HCT116 (cell line): ENCODE measurements around the gene SCTR. TPM values are rescaled to one million over a fixed set of nuclear protein-coding genes. Genes with fewer than 3 reads are reported as not detected.

Source experiments
- ATAC-seq: fragments of 200-7000 bp; cut with Tn5 transposase; 2 replicates; pipeline ENCODE4 v1.9.1; 2020; ENCODE audit warnings: mild to moderate bottlenecking, moderate library complexity
- BruUV-seq: library from RNA; stranded (reverse); fragments of 400-500 nt; replicated peaks from 2 replicates; lab custom pipeline; 2021; lab: Mats Ljungman, UMichigan
- CTCF ChIA-PET: fragments of 300-600 bp; sonication (Branson Sonifier 250); formaldehyde crosslinking; loops from one replicate; lab custom pipeline; 2021; ENCODE audit warnings: antibody characterized with exemption; lab: Charles Lee
- POLR2A ChIA-PET: fragments of 300-600, 350-600 bp; sonication (Branson Sonifier 250); formaldehyde crosslinking; loops from one replicate; lab custom pipeline; 2021; ENCODE audit warnings: antibody characterized with exemption; lab: Charles Lee
- RAD21 ChIA-PET, 2 experiments: fragments of 300-600 bp; sonication (Branson Sonifier 250); formaldehyde crosslinking; loops; one replicate each; lab custom pipeline; 2023; ENCODE audit warnings: low total read pairs in 2 of 2; ENCODE audit not compliant: uncharacterized antibody in 2 of 2, unreplicated experiment in 2 of 2, low non-redundant PET in 1 of 2; lab: Charles Lee
- DNase-seq: peaks from one replicate; pipeline ENCODE4 v3.0.0-alpha.2; 2010; ENCODE audit warnings: low read depth, low spot score
- H2AFZ ChIP-seq: fragments of 200-600 bp; shearing (Covaris generic), sonication (generic); 2 replicates; pipeline ENCODE4 v1.6.1; 2017; ENCODE audit warnings: low read depth, mixed run types, mixed read lengths, antibody characterized with exemption, low read length; ENCODE audit not compliant: poor library complexity, severe bottlenecking
- H3K27ac ChIP-seq: 2 replicates; pipeline ENCODE4 v1.5.1; 2012; ENCODE audit warnings: low read depth, low read length
- H3K27me3 ChIP-seq: fragments of 200-600 bp; sonication (generic); 2 replicates; pipeline ENCODE4 v1.6.1; 2016; ENCODE audit warnings: mixed run types, low read length, mixed read lengths; ENCODE audit not compliant: insufficient read depth
- H3K36me3 ChIP-seq, 2 experiments: fragments of 200-500 bp in 1 of 2; fragments of 200-600 bp in 1 of 2; sonication (Bioruptor generic) in 1 of 2; sonication (generic) in 1 of 2; 2 replicates each; pipeline versions ENCODE4 v1.5.1 to v1.6.1; 2014 to 2016; ENCODE audit warnings: low read length in 2 of 2, inconsistent platforms in 1 of 2, mixed read lengths in 1 of 2, mixed run types in 1 of 2; ENCODE audit not compliant: insufficient read depth in 2 of 2, control insufficient read depth in 1 of 2
- H3K4me1 ChIP-seq, 2 experiments: fragments of 200-600 bp in 1 of 2; sonication (generic) in 1 of 2; 2 replicates each; pipeline versions ENCODE4 v1.5.1 to v1.6.1; 2012 to 2017; ENCODE audit warnings: low read length in 2 of 2, inconsistent platforms in 1 of 2, mild to moderate bottlenecking in 1 of 2, mixed read lengths in 1 of 2, mixed run types in 1 of 2, moderate library complexity in 1 of 2; ENCODE audit not compliant: insufficient read depth in 2 of 2, control insufficient read depth in 1 of 2
- H3K4me2 ChIP-seq: fragments of 200-600 bp; sonication (generic); 2 replicates; pipeline ENCODE4 v1.6.1; 2017; ENCODE audit warnings: mixed run types, low read length, mixed read lengths
- H3K4me3 ChIP-seq, 2 experiments: fragments of 200-600 bp in 1 of 2; sonication (generic) in 1 of 2; replicated peaks in 1 of 2; 2 replicates each; pipeline ENCODE4 v1.5.1; 2011 to 2016; ENCODE audit warnings: low read length in 2 of 2, control low read depth in 1 of 2, low read depth in 1 of 2, mild to moderate bottlenecking in 1 of 2, mixed read lengths in 1 of 2, mixed run types in 1 of 2
- H3K79me2 ChIP-seq: fragments of 200-600 bp; sonication (generic); 2 replicates; pipeline ENCODE4 v1.6.1; 2017; ENCODE audit warnings: mild to moderate bottlenecking, mixed run types, low read length, moderate library complexity, mixed read lengths; ENCODE audit not compliant: insufficient read depth
- H3K9ac ChIP-seq: fragments of 200-600 bp; sonication (generic); 2 replicates; pipeline ENCODE4 v1.6.1; 2016; ENCODE audit warnings: low read length, mixed read lengths
- H3K9me2 ChIP-seq: fragments of 200-600 bp; sonication (generic), shearing (Covaris generic); 2 replicates; pipeline ENCODE4 v1.6.1; 2017; ENCODE audit warnings: mixed run types, mild to moderate bottlenecking, moderate library complexity; ENCODE audit not compliant: insufficient read depth
- H3K9me3 ChIP-seq, 2 experiments: fragments of 200-500 bp in 1 of 2; fragments of 200-600 bp in 1 of 2; sonication (Bioruptor generic) in 1 of 2; sonication (generic) in 1 of 2; 2 replicates each; pipeline ENCODE4 v1.6.1; 2014 to 2017; ENCODE audit warnings: low read length in 2 of 2, mixed read lengths in 2 of 2, inconsistent platforms in 1 of 2, low read depth in 1 of 2, mild to moderate bottlenecking in 1 of 2, mixed run types in 1 of 2, moderate library complexity in 1 of 2; ENCODE audit not compliant: control insufficient read depth in 1 of 2, insufficient read depth in 1 of 2
- H4K20me1 ChIP-seq: fragments of 200-600 bp; sonication (generic), shearing (Covaris generic); 2 replicates; pipeline ENCODE4 v1.6.1; 2017; ENCODE audit warnings: mixed run types, mild to moderate bottlenecking, moderate library complexity; ENCODE audit not compliant: insufficient read depth
- CBX3 ChIP-seq: IDR thresholded peaks from 2 replicates; pipeline ENCODE4 v1.6.1; 2012; ENCODE audit warnings: low read depth
- EGR1 ChIP-seq: IDR thresholded peaks from 2 replicates; pipeline ENCODE4 v1.6.1; 2012; ENCODE audit warnings: low read depth
- ELF1 ChIP-seq: IDR thresholded peaks from 2 replicates; pipeline ENCODE4 v1.6.1; 2012; ENCODE audit warnings: low read depth, borderline replicate concordance
- EZH2phosphoT487 ChIP-seq: fragments of 200-600 bp; IDR thresholded peaks from 2 replicates; pipeline ENCODE4 v1.6.1; 2018; ENCODE audit warnings: antibody characterized with exemption, borderline replicate concordance
- FOSL1 ChIP-seq: IDR thresholded peaks from 2 replicates; pipeline ENCODE4 v1.6.1; 2012; ENCODE audit warnings: low read depth
- JUND ChIP-seq: IDR thresholded peaks from 2 replicates; pipeline ENCODE4 v1.6.1; 2012
- POLR2A ChIP-seq: IDR thresholded peaks from 2 replicates; pipeline ENCODE4 v1.7.0; 2011; ENCODE audit warnings: borderline replicate concordance; ENCODE audit not compliant: insufficient read depth, insufficient read length; ENCODE audit errors: extremely low read depth
- POLR2AphosphoS5 ChIP-seq: IDR thresholded peaks from 2 replicates; pipeline ENCODE4 v1.6.1; 2011; ENCODE audit warnings: mild to moderate bottlenecking, low read depth, low read length, moderate library complexity
- RAD21 ChIP-seq: IDR thresholded peaks from 2 replicates; pipeline ENCODE4 v1.6.1; 2012; ENCODE audit warnings: low read depth, mild to moderate bottlenecking
- SIN3A ChIP-seq: IDR thresholded peaks from 2 replicates; pipeline ENCODE4 v1.6.1; 2012; ENCODE audit warnings: low read depth
- SP1 ChIP-seq: IDR thresholded peaks from 2 replicates; pipeline ENCODE4 v1.6.1; 2012; ENCODE audit warnings: low read depth
- ZFX ChIP-seq: fragments of 450-650 bp; IDR thresholded peaks from 2 replicates; pipeline ENCODE4 v1.6.1; 2017
- intact Hi-C: fragments of 100-400 bp; cut with micrococcal nuclease; formaldehyde crosslinking; loops from 2 replicates; pipeline ENCODE4 v1.10.0; 2022
- total RNA-seq: library from RNA; stranded (reverse); gene quantifications from one replicate; pipeline ENCODE4 v1.2.1, GENCODE V29; 2021; ENCODE audit not compliant: unreplicated experiment
- TF ChIP-seq, protein P1 (sequence below): IDR thresholded peaks from 2 replicates; pipeline ENCODE4 v1.6.1; 2011; ENCODE audit warnings: mild to moderate bottlenecking, low read length, moderate library complexity; ENCODE audit not compliant: insufficient replicate concordance; ENCODE audit errors: extremely low read depth
- TF ChIP-seq, protein P2 (sequence below): IDR thresholded peaks from 2 replicates; pipeline ENCODE4 v1.6.1; 2012
- TF ChIP-seq, protein P3 (sequence below): IDR thresholded peaks from 2 replicates; pipeline ENCODE4 v1.6.1; 2012; ENCODE audit warnings: low read depth

Gene SCTR
- total RNA-seq, 1 experiment from 2014 or later = not detected

DNA sequence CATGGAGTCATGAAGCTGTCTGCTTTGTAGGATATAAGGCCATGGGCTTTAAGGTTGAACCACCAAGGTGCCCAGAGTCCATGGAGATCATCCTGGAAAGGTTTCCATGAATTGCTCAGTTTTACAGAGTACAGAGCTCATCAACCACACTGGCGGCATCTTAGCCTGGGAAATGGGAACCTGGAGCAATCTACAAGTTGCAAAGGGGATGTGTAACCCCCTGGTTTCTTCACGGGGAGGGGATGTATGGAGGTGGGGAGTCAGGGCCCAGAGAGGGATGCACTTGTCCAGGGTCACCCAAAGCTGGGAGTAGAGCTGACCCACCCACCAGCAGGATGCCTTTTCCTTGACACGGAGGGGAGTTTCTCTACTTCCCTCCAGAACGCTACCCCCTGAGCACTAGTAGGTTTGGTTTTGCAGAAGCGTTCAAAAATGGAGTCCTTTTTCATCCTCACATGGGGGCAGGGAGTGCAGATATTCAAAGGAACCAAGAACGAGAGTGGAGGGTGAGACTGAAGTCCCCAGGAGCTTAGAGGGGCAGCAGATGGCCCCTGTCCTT, 85.5 kb downstream of the SCTR start (continued):
- TF ChIP-seq, protein P1, sequence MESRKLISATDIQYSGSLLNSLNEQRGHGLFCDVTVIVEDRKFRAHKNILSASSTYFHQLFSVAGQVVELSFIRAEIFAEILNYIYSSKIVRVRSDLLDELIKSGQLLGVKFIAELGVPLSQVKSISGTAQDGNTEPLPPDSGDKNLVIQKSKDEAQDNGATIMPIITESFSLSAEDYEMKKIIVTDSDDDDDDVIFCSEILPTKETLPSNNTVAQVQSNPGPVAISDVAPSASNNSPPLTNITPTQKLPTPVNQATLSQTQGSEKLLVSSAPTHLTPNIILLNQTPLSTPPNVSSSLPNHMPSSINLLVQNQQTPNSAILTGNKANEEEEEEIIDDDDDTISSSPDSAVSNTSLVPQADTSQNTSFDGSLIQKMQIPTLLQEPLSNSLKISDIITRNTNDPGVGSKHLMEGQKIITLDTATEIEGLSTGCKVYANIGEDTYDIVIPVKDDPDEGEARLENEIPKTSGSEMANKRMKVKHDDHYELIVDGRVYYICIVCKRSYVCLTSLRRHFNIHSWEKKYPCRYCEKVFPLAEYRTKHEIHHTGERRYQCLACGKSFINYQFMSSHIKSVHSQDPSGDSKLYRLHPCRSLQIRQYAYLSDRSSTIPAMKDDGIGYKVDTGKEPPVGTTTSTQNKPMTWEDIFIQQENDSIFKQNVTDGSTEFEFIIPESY = no peak
- TF ChIP-seq ELF1 = no peak
- TF ChIP-seq, protein P2, sequence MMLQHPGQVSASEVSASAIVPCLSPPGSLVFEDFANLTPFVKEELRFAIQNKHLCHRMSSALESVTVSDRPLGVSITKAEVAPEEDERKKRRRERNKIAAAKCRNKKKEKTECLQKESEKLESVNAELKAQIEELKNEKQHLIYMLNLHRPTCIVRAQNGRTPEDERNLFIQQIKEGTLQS = no peak
- TF ChIP-seq CBX3 = no peak
- TF ChIP-seq FOSL1 = no peak
- no peak for TF ChIP-seq ZFX
- no peak for TF ChIP-seq EZH2phosphoT487

DNA sequence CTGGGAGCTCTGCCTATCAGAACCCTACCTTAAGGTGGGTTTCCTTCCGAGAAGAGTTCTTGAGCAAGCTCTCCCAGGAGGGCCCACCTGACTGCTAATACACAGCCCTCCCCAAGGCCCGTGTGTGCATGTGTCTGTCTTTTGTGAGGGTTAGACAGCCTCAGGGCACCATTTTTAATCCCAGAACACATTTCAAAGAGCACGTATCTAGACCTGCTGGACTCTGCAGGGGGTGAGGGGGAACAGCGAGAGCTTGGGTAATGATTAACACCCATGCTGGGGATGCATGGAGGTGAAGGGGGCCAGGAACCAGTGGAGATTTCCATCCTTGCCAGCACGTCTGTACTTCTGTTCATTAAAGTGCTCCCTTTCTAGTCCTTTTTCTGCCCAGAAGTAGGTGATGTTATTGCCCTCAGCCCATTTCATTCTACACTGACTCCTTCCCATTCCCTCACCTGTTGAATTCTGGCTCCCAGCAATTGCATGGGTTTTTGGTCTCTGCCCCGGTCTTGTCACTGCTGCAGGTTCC, 86.1 kb downstream of the SCTR start:
- Histone ChIP-seq H3K36me3 (no peaks in the 10 kb centered on the region), H3K9me2 (no peaks in the 10 kb centered on the region), H2AFZ (no peak overlapping the region), H3K9ac (no peak overlapping the region), H3K27me3 (no peaks in the 10 kb centered on the region), H3K79me2 (no peaks in the 10 kb centered on the region), H4K20me1 (no peaks in the 10 kb centered on the region), H3K9me3 (no peaks in the 10 kb centered on the region), H3K4me3 (no peak overlapping the region), H3K4me1 (no peaks in the 10 kb centered on the region; a peak in 2 of 4 replicates), H3K4me2 (no peak overlapping the region), H3K27ac (no peak overlapping the region)
- no peak for DNase-seq
- ATAC-seq = no peak
- intact Hi-C loops = no loop called here
- ChIA-PET RAD21 (no interaction called here), CTCF (no interaction called here), POLR2A (no interaction called here)
- BruUV-seq = no TSS peak
- TF ChIP-seq CBX3 = no peak
- TF ChIP-seq, protein P2 = no peak
- TF ChIP-seq SIN3A = no peak
- TF ChIP-seq RAD21 = no peak
- no peak for TF ChIP-seq POLR2AphosphoS5
- TF ChIP-seq FOSL1 = no peak
- TF ChIP-seq POLR2A = no peak
- TF ChIP-seq ZFX = no peak
- no peak for TF ChIP-seq SP1
- TF ChIP-seq, protein P1 = no peak
- no peak for TF ChIP-seq ELF1
- TF ChIP-seq, protein P3, sequence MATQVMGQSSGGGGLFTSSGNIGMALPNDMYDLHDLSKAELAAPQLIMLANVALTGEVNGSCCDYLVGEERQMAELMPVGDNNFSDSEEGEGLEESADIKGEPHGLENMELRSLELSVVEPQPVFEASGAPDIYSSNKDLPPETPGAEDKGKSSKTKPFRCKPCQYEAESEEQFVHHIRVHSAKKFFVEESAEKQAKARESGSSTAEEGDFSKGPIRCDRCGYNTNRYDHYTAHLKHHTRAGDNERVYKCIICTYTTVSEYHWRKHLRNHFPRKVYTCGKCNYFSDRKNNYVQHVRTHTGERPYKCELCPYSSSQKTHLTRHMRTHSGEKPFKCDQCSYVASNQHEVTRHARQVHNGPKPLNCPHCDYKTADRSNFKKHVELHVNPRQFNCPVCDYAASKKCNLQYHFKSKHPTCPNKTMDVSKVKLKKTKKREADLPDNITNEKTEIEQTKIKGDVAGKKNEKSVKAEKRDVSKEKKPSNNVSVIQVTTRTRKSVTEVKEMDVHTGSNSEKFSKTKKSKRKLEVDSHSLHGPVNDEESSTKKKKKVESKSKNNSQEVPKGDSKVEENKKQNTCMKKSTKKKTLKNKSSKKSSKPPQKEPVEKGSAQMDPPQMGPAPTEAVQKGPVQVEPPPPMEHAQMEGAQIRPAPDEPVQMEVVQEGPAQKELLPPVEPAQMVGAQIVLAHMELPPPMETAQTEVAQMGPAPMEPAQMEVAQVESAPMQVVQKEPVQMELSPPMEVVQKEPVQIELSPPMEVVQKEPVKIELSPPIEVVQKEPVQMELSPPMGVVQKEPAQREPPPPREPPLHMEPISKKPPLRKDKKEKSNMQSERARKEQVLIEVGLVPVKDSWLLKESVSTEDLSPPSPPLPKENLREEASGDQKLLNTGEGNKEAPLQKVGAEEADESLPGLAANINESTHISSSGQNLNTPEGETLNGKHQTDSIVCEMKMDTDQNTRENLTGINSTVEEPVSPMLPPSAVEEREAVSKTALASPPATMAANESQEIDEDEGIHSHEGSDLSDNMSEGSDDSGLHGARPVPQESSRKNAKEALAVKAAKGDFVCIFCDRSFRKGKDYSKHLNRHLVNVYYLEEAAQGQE = no peak
- no peak for TF ChIP-seq EGR1
- no peak for TF ChIP-seq JUND
